Nephron progenitor cell (in vitro differentiated cells): ENCODE measurements around the gene NBAS.

ENCODE experiments used
- DNase-seq: peaks from one replicate; pipeline ENCODE4 v3.0.0; 2021
- H3K27ac Mint-ChIP-seq: 2 replicates; pipeline ENCODE4 v1.8.0; 2021; ENCODE audit warnings: mild to moderate bottlenecking, moderate library complexity, mixed read lengths
- H3K27me3 Mint-ChIP-seq: 2 replicates; pipeline ENCODE4 v1.8.0; 2021; ENCODE audit warnings: mild to moderate bottlenecking, low read depth, mixed read lengths; ENCODE audit not compliant: poor library complexity
- H3K36me3 Mint-ChIP-seq: 2 replicates; pipeline ENCODE4 v1.8.0; 2021; ENCODE audit warnings: low read depth, mixed read lengths
- H3K4me1 Mint-ChIP-seq: 2 replicates; pipeline ENCODE4 v1.8.0; 2021; ENCODE audit warnings: mixed read lengths
- H3K4me3 Mint-ChIP-seq: 2 replicates; pipeline ENCODE4 v1.8.0; 2021; ENCODE audit warnings: mild to moderate bottlenecking, moderate library complexity, mixed read lengths
- H3K9me3 Mint-ChIP-seq: 2 replicates; pipeline ENCODE4 v1.8.0; 2021; ENCODE audit warnings: mild to moderate bottlenecking, moderate library complexity, mixed read lengths
- CTCF ChIP-seq: fragments of 200-600 bp; sonication (generic); IDR thresholded peaks from 2 replicates; pipeline ENCODE4 v1.5.0; 2021; ENCODE audit warnings: antibody characterized with exemption

The NBAS gene

GRCh38 chr2:15298770-15299169, 262.4 kb downstream of the NBAS start:
- Mint-ChIP-seq H3K4me3 (no peak overlapping the region), H3K36me3 (peaks cover 66% of the 10 kb centered on the region), H3K4me1 (no peaks in the 10 kb centered on the region), H3K27me3 (no peaks in the 10 kb centered on the region), H3K27ac (no peak overlapping the region), H3K9me3 (no peaks in the 10 kb centered on the region)
- DNase-seq = no peak
- no peak for TF ChIP-seq CTCF

- Mint-ChIP-seq H3K4me1 (no peaks in the 10 kb centered on the region), H3K36me3 (peaks cover 51% of the 10 kb centered on the region), H3K4me3 (no peak overlapping the region), H3K27me3 (no peaks in the 10 kb centered on the region), H3K27ac (peak overlapping the region; percentile 20), H3K9me3 (no peaks in the 10 kb centered on the region)
- TF ChIP-seq CTCF = no peak
- no peak for DNase-seq
These were observed 267.7 kb downstream of the NBAS start for GRCh38 chr2:15293262-15293937.

GRCh38 chr2:15287447-15288184, 273.5 kb downstream of the NBAS start:
- Mint-ChIP-seq H3K9me3 (no peaks in the 10 kb centered on the region), H3K36me3 (peaks cover 71% of the 10 kb centered on the region)
- no peak for DNase-seq

GRCh38 chr2:15284614-15285013, 276.5 kb downstream of the NBAS start:
- DNase-seq = no peak
- H3K36me3 Mint-ChIP-seq = peaks cover 75% of the 10 kb centered on the region
- H3K27me3 Mint-ChIP-seq = no peaks in the 10 kb centered on the region
- H3K27ac Mint-ChIP-seq = no peak overlapping the region
- no peak for TF ChIP-seq CTCF
- H3K9me3 Mint-ChIP-seq = no peaks in the 10 kb centered on the region
- no peaks in the 10 kb centered on the region for H3K4me1 Mint-ChIP-seq
- no peak overlapping the region for H3K4me3 Mint-ChIP-seq

More at GRCh38 chr2:15287447-15288184, 273.5 kb downstream of the NBAS start:
- H3K27me3 Mint-ChIP-seq = no peaks in the 10 kb centered on the region
- TF ChIP-seq CTCF = no peak
- H3K4me1 Mint-ChIP-seq = no peaks in the 10 kb centered on the region
- no peak overlapping the region for H3K27ac Mint-ChIP-seq
- H3K4me3 Mint-ChIP-seq = no peak overlapping the region

GRCh38 chr2:15281681-15282080, 279.5 kb downstream of the NBAS start:
- TF ChIP-seq CTCF = no peak
- H3K9me3 Mint-ChIP-seq = no peaks in the 10 kb centered on the region
- no peaks in the 10 kb centered on the region for H3K4me1 Mint-ChIP-seq
- peaks cover 77% of the 10 kb centered on the region for H3K36me3 Mint-ChIP-seq
- H3K27me3 Mint-ChIP-seq = no peaks in the 10 kb centered on the region
- H3K4me3 Mint-ChIP-seq = no peak overlapping the region
- H3K27ac Mint-ChIP-seq = no peak overlapping the region
- DNase-seq = no peak
